PFSK-1 (cell line): ENCODE data around the gene TSKU.

Experiments used
- FOXP2 ChIP-seq: optimal IDR thresholded peaks from 2 replicates; pipeline ENCODE3; 2011; ENCODE audit warnings: borderline replicate concordance, control low read depth, inconsistent platforms; ENCODE audit not compliant: insufficient read depth; ENCODE audit errors: extremely low read length, extremely low read depth
- POLR2AphosphoS5 ChIP-seq: IDR thresholded peaks from 2 replicates; pipeline ENCODE4 v1.6.1; 2012; ENCODE audit warnings: low read depth, mild to moderate bottlenecking, control low read depth, low read length, moderate library complexity
- SIN3A ChIP-seq: IDR thresholded peaks from 2 replicates; pipeline ENCODE4 v1.6.1; 2012; ENCODE audit warnings: mild to moderate bottlenecking, low read length, moderate library complexity, borderline replicate concordance; ENCODE audit not compliant: insufficient read depth
- TAF1 ChIP-seq: IDR thresholded peaks from 2 replicates; pipeline ENCODE4 v1.6.1; 2012; ENCODE audit warnings: low read length, control low read depth, borderline replicate concordance; ENCODE audit not compliant: insufficient read depth
- TF ChIP-seq, protein P1 (sequence below), 2 experiments: IDR thresholded peaks; 2 replicates each; pipeline versions ENCODE4 v1.6.1 to v1.8.0; 2011 to 2012; ENCODE audit warnings: low read depth in 2 of 2, low read length in 2 of 2, control low read depth in 1 of 2, inconsistent platforms in 1 of 2, mild to moderate bottlenecking in 1 of 2, moderate library complexity in 1 of 2; ENCODE audit not compliant: insufficient read depth in 1 of 2

Gene TSKU

DNA sequence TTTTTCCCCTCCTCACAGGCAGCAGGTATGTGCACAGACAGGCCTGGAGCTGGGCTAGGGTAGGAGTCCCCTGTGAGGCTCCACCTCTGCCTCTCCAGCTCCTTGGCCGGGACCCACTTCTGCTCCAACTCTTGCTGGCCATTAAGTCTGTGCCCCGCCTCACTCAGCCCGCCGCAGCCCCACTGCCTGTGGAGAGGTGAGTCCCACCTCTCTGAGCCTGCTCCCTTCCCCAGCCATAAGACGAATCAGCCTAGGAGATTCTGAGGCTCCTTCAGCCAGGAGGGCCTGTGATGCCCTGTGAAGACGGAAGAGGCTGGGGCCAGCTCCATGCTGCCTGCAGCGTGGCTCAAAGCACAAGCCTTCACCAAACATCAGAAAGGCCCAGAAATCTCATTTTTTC, 23.0 kb downstream of the TSKU start:
- TF ChIP-seq TAF1 (no peak), SIN3A (no peak), POLR2AphosphoS5 (no peak), FOXP2 (no peak)
- TF ChIP-seq, protein P1, sequence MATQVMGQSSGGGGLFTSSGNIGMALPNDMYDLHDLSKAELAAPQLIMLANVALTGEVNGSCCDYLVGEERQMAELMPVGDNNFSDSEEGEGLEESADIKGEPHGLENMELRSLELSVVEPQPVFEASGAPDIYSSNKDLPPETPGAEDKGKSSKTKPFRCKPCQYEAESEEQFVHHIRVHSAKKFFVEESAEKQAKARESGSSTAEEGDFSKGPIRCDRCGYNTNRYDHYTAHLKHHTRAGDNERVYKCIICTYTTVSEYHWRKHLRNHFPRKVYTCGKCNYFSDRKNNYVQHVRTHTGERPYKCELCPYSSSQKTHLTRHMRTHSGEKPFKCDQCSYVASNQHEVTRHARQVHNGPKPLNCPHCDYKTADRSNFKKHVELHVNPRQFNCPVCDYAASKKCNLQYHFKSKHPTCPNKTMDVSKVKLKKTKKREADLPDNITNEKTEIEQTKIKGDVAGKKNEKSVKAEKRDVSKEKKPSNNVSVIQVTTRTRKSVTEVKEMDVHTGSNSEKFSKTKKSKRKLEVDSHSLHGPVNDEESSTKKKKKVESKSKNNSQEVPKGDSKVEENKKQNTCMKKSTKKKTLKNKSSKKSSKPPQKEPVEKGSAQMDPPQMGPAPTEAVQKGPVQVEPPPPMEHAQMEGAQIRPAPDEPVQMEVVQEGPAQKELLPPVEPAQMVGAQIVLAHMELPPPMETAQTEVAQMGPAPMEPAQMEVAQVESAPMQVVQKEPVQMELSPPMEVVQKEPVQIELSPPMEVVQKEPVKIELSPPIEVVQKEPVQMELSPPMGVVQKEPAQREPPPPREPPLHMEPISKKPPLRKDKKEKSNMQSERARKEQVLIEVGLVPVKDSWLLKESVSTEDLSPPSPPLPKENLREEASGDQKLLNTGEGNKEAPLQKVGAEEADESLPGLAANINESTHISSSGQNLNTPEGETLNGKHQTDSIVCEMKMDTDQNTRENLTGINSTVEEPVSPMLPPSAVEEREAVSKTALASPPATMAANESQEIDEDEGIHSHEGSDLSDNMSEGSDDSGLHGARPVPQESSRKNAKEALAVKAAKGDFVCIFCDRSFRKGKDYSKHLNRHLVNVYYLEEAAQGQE (IDR thresholded peaks at IDR 0.05; ENCODE audit: insufficient read depth in 1 of 2, low read depth in 2 of 2, low read length in 2 of 2): no peak

DNA sequence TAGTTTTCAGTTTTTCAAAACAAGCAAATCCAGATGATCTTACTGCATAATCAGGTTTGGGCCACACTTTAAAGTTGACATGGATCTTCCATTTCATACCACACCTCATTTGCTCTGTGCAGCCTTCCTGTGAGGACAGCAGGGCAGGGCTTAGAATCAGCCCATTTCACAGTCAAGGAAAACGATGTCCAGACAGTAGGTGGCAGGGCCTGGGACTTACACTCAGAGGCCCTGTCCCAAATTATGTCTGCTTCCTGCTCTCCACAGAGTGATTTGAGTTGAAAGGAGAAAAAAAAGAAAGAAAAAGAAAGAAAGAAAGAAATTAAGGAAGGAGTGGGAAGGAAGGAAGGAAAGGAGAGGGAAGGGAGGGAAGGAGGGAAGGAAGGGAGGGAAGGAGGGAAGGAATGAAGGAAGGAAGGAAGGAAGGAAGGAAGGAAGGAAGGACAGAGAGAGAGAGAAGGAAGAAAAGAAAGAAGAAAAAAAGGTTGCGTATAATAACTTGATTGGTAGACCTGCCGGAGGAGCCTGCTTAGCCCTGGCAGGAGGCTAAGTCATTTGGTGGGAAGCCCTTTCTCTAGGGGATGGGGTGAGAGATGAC, 23.6 kb downstream of the TSKU start:
- TF ChIP-seq, protein P1 (IDR thresholded peaks at IDR 0.05; ENCODE audit: insufficient read depth in 1 of 2, low read depth in 2 of 2, low read length in 2 of 2): no peak

DNA sequence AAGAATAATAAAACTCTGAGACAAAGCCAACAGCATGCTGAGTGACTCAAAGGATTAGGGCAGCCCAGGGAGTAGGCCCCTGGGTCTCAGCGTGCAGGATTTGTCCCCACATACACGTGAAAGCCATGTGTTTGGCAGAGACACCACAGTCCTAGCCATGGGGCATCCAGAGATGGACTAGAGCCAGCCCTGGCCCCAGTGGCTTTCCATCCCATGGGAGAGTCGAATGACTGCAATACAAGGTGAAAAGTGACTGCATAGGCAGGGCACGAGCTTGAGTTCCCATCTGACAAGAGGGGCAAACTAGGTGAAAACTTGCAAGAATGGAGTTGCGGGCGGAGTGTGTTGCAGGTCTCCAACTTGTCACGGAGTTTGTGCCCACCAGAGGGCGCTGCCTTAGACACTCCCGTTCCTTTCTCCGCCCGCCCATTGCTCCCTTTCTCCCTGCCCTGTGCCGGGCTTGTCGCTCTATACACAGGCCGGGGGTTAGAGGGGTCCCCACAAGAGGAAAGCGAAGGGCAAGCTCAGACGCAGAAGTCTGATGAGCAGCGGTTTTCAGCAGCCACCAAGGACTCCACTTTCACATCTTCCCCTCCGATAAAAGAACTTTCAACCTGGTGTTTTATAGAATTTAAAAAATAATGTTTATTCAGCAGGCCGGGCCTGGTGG, 24.2 kb downstream of the TSKU start:
- TF ChIP-seq POLR2AphosphoS5: no peak
- TF ChIP-seq SIN3A: no peak
- TF ChIP-seq FOXP2: no peak
- TF ChIP-seq, protein P1 (IDR thresholded peaks at IDR 0.05; ENCODE audit: insufficient read depth in 1 of 2, low read depth in 2 of 2, low read length in 2 of 2): no peak
- TF ChIP-seq TAF1: no peak

DNA sequence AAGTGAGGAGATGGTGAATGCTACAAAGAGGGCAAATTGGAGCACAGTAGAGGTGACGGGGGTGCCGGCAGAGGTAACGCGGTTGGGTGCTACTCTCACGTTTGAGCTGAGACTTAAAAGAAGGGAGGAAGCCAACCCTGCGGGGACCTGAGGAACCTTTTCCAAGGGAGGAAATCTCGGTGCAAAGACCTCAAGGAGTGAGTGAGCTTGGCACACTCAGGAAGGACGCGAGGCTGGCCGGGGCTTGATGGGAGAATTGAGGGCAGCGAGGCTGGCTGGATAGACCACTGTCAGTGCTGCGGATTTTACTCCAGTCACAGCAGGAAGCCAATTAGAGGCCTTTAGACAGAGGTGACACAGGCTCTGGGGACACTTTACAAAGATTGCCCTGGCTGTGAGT, 25.0 kb downstream of the TSKU start:
- TF ChIP-seq, protein P1 (IDR thresholded peaks at IDR 0.05; ENCODE audit: insufficient read depth in 1 of 2, low read depth in 2 of 2, low read length in 2 of 2): no peak
- TF ChIP-seq TAF1 (no peak), SIN3A (no peak), FOXP2 (no peak)

DNA sequence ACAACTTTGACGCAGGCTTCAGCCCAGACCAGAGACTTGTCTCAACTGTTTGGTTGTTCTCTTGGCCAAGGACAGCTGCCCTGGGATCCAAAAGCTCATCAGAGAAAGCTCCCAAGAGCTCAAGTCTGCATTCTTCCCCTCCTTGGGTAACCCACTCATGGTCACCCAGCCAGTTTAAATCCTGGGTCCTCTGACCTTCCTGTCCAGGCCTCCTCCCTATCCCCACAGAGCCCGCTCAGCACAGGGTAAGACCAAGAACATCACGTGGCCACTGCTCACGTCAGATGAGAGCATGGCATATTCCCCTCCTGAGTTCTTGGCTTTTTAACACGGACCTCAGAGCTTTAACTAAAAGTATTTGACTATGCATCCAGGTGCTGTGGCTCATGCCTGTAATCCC, 25.8 kb downstream of the TSKU start:
- TF ChIP-seq FOXP2: no peak
- no peak for TF ChIP-seq TAF1
- TF ChIP-seq, protein P1 (IDR thresholded peaks at IDR 0.05; ENCODE audit: insufficient read depth in 1 of 2, low read depth in 2 of 2, low read length in 2 of 2): no peak
- TF ChIP-seq SIN3A: no peak
- TF ChIP-seq POLR2AphosphoS5: no peak
